IPS-18c (cell line): Measurements from ENCODE around the gene NUDT17.
"Not testable (repeated sequence)": the region's sequence is repeated elsewhere in the genome, so short reads cannot be mapped to it uniquely, and the experiment has no call there.

ENCODE experiments used
- H3K4me3 ChIP-seq: 2 replicates; pipeline ENCODE4 v1.7.0; 2013; ENCODE audit warnings: low read depth, mild to moderate bottlenecking, low read length, moderate library complexity; ENCODE audit not compliant: insufficient read depth
- H3K9me3 ChIP-seq: one replicate; pipeline ENCODE4 v1.6.1; 2013; ENCODE audit warnings: mild to moderate bottlenecking, low read length, moderate library complexity; ENCODE audit not compliant: control insufficient read depth, insufficient read depth

Gene NUDT17, protein sequence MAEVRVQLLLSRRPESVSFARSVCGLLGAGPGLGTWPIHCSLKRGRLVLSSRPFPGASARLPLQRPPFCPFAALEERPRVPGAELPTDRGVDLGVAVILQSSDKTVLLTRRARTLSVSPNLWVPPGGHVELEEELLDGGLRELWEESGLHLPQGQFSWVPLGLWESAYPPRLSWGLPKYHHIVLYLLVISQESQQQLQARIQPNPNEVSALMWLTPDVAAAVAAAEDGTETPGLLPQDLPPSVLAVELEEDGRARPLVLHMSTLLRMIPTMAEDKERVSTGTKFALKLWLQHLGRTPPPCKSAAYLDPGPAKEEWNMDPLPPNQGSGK

DNA sequence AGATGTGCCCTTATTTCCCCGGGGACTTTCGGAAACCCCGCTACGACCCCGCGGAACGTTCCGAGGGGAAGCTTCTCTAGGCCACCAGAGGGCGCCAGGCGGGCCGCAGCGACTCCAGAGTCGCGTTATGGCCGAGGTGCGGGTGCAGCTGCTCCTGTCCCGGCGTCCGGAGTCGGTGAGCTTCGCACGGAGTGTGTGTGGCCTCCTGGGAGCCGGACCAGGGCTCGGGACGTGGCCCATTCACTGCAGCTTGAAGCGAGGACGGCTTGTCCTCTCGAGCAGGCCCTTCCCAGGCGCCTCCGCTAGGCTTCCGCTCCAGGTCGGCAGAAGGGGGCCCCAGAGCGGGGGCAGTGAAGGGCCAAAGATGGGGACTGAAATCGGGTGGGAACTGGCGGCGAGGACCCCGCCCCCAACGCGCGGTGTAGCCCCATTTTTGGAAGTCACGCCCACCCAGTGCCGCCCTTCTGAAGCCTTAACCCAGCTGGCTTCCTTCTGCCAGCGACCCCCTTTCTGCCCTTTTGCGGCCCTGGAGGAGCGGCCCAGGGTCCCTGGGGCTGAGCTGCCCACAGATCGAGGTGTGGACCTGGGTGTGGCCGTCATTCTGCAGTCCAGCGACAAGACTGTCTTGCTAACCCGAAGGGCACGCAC is at the start of gene NUDT17:
TSS of gene NUDT17 (plus strand) at position 117 of the 648 bp plus-strand sequence. CDS start at position 128, 11 bp downstream.
- Histone ChIP-seq H3K4me3 (peak within 1 kb of the TSS; percentile 72), H3K9me3 (no peaks in the 10 kb centered on the region)

DNA sequence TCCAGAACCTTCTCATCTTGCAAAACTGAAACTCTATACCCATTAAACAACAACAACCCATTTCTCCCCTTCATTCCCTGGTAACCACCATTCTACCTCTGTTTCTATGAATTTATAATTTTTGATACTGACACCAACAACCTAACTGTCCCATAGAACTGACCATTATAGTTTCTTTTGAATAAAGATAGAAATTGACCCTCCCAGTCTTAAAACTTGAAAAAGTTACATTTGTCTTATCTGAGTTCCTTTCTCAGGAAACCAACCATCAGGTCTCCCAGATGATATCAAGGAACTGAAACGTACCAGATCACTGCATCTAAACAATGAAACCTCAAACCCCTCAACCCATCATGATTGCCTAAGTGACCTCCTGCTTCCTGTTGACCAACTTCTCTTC is 48.7 kb upstream of the NUDT17 start:
- no peaks in the 10 kb centered on the region for H3K9me3 ChIP-seq
- H3K4me3 ChIP-seq: no peak overlapping the region

DNA sequence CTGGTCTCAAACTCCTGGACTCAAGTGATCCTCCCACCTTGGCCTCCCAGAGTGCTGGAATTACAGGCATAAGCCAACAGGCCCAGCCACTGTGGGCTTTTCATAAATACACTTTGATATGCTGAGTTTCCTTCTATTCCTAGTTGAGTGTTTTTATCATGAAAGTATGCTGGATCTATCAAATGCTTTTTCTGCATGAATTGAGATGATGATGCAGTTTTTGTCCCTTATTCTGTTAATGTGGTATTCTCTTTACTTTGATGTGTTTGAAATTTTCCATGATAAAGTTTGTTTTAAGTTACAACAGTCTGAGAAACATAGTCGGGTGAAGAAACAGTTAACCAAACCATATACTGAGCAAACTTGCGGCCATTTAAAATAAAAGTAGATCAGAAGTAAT is 45.6 kb upstream of the NUDT17 start:
- no peaks in the 10 kb centered on the region for H3K9me3 ChIP-seq
- no peak overlapping the region for H3K4me3 ChIP-seq

DNA sequence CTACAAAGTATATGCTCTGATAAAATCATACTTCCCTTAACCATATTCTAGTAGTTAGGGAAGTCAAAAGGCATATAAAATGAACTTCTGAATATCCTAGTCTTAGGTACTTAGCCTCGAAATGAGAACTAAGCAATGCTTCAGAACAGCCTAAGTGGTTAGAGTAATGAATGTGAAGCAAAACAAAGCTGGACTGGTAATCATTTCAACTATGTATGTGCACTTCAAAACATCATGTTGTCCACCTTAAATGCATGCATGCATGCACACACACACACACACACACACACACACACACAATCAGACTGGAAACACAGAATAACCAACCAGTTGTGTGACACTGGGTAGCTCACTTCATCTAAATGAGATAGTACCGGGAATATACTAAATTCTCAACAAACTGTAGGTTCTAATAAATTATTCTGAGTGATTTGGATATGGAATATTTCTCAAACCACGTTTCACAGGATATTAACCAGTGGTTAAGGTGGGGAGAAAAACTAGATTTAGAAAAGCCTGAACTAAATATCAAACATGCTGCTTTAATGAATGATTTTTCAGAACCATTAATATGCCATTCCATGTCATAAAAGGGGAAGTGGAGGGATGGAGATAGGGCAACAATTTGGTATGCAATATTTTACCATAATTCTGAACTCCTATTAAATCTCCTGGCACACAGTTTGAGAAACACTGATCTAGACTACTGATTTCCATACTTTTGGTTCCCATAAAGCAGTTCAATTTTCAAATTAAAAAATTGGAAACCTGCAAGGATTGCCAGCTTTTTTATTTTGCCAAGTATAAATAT is 41.0 kb upstream of the NUDT17 start:
- Histone ChIP-seq H3K4me3 (no peak overlapping the region), H3K9me3 (no peaks in the 10 kb centered on the region)

DNA sequence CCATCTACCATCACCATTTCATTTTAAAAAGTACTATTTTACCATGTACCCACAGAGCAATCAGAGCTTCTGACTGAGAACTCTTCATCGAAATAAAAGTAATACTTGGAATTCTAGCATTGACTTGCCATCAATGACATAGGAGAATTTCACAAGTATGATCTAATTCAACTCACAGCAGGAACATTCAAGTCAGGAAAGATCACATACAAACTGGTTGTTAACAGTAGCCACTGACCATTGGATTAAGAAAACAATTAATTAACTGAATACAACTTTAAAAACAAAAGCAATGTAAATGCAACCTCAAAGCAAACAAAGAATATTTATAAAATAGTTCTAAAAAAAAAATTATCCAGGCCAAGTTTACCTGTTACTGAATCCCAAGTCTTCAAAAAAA is 40.4 kb upstream of the NUDT17 start:
- H3K4me3 ChIP-seq: no peak overlapping the region
- no peaks in the 10 kb centered on the region for H3K9me3 ChIP-seq

DNA sequence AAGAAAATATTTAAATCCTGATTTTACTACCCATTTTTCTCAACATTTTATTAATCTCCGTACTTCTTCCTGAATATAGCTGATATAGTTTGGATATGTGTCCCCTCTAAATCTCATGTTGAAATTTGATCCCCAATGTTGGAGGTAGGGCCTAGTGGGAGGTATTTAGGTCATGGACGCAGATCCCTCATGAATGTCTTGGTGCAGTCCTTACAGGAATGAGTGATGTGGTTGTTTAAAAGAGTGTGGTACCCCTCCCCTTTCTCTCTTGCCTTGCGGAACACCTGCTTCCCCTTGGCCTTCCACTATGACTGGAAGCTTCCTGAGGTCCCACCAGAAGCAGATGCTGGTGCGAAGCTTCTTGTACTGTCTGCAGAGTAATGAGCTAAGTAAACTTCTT is 39.0 kb upstream of the NUDT17 start:
- Histone ChIP-seq H3K4me3 (no peak overlapping the region), H3K9me3 (no peaks in the 10 kb centered on the region)

DNA sequence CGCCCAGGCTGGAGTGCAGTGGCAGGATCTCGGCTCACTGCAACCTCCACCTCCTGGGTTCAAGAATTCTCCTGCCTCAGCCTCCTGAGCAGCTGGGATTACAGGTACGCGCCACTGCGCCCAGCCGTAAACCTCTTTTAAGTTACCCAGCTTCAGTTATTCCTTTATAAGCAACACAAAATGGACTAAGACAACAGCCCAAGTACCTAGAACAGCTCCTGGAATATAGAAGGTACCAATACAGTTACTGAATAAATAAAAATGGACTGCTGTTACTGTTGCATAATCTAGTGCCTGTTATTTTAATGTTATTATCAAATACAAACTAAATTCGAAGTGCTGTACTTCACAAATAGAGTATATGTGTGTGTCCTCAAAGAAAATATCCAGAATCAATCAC is 38.6 kb upstream of the NUDT17 start:
- no peaks in the 10 kb centered on the region for H3K9me3 ChIP-seq
- H3K4me3 ChIP-seq: no peak overlapping the region

DNA sequence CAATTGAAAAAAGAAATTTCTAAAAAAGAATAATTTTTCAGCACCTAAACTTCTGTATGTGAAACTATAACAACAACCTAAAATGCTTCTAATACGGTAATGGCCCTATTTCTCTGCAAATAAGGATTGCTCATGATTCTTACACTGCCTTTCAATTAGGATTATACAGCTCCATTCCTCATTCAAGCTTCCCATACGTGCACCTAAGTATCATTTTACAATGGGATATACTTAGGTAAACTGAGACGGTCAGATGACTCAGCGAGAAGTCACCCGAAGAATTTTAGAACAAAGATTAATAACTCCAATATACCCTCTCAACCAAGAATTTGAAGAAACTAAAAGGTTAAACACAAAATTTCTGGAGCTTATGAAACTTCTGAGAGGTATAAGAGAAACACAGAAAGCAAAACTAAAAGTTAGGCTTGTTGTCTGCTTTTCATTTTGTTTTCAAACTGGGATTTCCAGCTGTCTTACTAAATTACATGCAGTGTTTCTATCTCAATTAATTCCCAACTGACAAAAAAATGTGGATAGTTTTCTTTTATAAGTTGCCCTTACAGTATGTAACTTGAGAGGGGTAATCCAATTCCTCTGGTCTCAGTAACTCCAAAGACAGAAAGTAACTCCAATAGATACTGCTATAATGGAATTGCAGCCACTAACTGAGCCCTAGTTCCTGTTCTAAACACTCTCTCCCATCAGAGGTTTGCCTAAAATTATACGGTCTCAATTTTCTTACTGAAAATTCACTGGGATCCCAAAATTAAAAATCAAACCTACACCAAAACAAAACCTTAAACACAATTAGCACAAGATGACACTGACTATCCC is 32.2 kb upstream of the NUDT17 start:
- H3K4me3 ChIP-seq, H3K9me3 ChIP-seq: not testable (repeated sequence)

DNA sequence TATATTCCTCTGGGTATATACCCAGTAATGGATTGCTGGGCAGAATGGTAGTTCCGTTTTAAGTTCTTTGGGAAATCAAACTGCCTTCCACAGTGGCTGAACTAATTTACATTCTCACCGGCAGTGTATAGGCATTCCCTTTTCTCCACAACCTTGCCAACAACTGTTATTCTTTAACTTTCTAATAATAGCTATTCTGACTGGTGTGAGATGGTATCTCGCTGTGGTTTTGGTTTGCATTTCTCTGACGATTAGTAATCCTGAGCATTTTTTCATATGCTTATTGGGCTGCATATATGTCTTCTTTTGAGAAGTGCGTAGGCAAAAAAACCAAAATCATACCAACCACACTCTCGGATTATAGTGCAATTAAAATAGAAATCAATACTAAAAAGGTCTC is 27.3 kb upstream of the NUDT17 start:
- H3K4me3 ChIP-seq, H3K9me3 ChIP-seq: not testable (repeated sequence)

DNA sequence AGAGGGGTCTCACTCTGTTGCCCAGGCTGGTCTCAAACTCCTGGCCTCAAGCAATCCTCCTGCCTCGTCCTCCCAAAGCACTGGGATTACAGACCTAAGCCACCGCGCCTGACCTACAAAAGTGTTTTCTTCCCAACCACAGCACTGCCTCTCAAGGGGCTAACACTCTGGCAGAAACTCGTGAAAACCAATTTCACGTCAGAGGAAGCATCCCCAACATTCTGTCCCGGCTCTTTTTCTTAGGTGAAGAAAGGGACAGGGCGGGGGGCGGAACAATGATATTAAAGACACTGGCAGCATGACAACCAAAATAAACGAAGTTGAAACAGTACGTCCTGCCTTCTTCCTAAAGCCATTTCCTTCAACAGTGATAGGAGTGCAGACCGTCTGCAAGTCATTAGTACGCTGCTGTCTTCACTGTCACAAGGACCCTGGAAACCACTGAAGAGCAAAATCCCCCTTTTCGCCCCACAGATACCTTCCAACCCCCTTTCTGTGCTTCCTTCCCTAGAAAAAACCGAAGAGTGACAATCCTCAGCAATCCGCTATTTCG is 22.6 kb upstream of the NUDT17 start:
- not testable (repeated sequence) for H3K4me3 ChIP-seq, H3K9me3 ChIP-seq

DNA sequence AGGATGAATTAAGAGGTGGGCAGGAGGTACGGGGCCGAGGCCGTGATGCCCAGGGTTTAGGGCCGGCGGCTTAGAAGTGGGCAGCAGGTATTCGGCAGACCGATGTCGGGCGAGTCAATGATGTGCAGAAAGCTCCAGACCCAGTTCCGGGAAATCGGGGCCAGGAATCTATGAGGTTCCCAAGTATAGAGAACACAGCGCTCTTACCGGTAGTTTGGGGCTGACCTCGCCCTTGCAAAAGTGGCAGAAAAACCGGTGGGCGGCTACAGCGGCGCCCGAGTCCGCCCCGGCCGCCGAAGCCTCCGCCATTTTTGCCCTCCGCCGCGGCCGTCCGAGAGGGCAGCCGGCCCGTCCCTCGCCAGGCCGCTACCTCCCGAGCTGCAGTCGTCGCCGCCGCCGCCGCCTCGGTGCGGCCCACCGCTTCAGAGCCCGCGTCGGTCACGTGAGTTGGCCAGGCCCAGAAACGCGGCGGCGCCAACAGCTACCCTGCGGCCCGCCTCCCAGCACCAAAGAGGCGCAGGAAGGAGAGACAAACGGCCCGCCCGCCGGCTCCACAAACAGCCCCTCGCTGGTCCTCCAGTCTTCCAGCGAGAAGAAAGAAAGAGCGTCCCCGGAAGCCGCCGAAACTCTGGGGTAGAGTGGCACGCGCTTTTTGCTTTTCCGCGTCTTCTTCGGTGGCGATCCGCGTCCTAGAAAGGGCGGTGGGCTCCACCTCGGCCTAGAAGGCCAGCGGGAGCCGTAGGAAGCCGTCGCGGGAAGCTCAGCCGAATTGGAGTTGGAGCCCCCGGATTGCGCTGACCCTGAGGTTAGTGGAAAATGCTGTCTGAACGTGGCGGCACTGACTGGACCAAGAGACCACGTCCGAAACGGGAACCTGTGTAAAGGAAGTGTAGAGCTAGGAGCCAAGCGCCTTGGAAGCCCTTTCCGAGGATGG is 21.6 kb upstream of the NUDT17 start, which contains the start of the genes POLR3C and RNF115:
TSS of gene POLR3C (plus strand) at position 636 of the 934 bp plus-strand sequence. CDS start 1,577 bp downstream, outside the sequence.
TSS of gene RNF115 (minus strand) at position 531 of the 934 bp plus-strand sequence. CDS start at position 309, 222 bp downstream.
- Histone ChIP-seq H3K4me3 (peak within 1 kb of the TSS; percentile 92), H3K9me3 (no peaks in the 10 kb centered on the region)

DNA sequence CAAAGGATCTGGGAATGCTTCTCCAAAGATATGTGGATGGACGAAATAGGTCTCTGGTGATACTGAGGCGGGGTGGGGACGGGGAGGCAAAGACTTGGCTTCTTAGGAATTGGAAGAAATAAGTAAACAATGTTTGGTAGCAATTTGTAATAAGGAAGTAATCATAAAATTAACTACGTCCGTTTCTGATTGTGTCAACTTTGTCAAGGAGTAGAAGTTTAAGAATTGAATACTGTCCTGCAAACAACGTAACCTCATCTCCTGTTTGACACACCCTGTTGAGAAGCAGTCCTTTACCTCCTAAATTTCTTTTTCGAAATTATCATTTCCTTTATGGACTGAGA is 21.0 kb upstream of the NUDT17 start:
- Histone ChIP-seq H3K9me3 (no peaks in the 10 kb centered on the region), H3K4me3 (peak overlapping the region; percentile 92)

DNA sequence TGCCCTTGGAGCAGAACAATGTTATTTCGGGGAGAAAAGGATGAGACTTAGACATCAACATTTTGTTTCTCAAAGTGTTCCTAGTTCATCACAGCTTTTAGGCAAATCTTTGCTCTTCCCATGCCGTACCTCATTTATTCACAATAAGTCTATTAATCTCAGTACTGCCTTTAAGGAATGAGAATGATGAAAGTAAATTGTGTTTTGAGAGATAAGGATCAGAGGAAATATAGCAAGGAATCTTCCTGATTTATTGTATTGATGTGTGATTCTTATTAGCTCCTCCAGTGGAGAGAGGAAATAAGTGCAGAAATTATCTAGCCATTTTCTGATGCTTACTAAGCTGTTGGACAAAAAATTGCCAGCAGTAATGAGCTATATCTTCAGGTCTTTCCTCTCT is 19.4 kb upstream of the NUDT17 start:
- no peak overlapping the region for H3K4me3 ChIP-seq
- H3K9me3 ChIP-seq: no peaks in the 10 kb centered on the region

DNA sequence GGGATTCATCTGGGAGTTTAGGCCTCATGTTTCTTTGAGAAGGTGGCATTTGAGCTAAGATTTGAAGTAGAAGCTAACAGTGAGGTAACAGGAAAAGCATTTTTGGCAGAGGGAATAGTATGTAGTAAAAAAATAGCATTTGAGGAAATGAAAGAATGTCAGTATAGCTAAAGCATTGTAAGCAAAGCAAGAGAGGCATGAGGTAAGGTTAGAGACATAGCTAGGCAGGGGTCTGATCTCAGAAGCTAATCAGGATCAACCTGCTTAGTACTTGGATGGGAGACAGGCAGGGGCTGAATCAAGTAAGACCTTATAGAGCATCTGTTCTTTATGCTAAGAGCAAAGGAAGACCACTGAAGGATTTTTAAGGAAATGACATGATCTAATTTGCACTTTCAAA is 17.5 kb upstream of the NUDT17 start:
- Histone ChIP-seq H3K4me3 (no peak overlapping the region), H3K9me3 (no peaks in the 10 kb centered on the region)

DNA sequence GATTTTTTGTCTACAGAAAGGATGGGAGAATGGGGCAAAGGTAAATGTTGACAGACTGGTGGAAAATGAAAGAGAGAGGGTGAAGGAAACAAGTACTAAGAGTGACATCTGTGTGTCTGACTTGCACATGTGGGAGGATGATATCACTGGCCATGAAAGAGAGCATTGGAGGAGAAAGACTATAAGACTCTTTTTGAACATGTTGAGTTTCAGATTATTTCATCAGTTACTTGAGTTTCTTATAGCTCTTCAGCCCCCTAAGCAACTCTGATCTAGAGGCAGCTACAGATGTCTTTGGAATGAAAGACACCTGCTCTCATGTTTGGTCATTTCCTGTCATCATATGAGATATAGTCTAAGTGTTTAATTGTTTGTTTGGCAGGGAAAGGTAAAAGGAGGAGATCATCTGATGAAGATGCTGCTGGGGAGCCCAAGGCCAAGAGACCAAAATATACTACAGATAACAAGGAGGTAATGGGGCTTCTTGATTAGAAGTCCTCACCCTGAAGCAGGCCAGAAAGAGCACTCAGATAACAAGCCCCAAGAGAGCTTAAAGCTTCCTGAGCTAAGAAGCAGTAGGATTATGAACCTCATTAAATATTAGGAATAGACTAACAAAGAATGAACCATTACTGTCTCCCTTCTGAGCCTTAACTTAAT is 16.9 kb upstream of the NUDT17 start:
- H3K9me3 ChIP-seq: no peaks in the 10 kb centered on the region
- no peak overlapping the region for H3K4me3 ChIP-seq
